ENCODE results near the gene BTNL8.

The BTNL8 gene

GRCh38 chr5:180898621-180899246 is at the start of gene BTNL8:
BTNL8 (plus strand) TSS chr5:180899159; CDS start chr5:180899311, 152 bp downstream.
- DNase-seq (ENCODE audit: low read depth in 1 of 2, low spot score in 1 of 2): no peak

- no peak for DNase-seq (ENCODE audit: low read depth in 1 of 2, low spot score in 1 of 2)
Observed at GRCh38 chr5:180849827-180850226, 49.1 kb upstream of the BTNL8 start.

- DNase-seq (ENCODE audit: low read depth in 1 of 2, low spot score in 1 of 2): no peak
Observed at GRCh38 chr5:180850434-180851078, 48.4 kb upstream of the BTNL8 start.

GRCh38 chr5:180852495-180852894 is 46.5 kb upstream of the BTNL8 start:
- no peak for DNase-seq (ENCODE audit: low read depth in 1 of 2, low spot score in 1 of 2)

- DNase-seq (ENCODE audit: low read depth in 1 of 2, low spot score in 1 of 2): no peak
Observed at GRCh38 chr5:180853121-180853847, 45.7 kb upstream of the BTNL8 start.

GRCh38 chr5:180853848-180854176 is 45.1 kb upstream of the BTNL8 start:
- DNase-seq (ENCODE audit: low read depth in 1 of 2, low spot score in 1 of 2): no peak

GRCh38 chr5:180858586-180858985 is 40.4 kb upstream of the BTNL8 start:
- no peak for DNase-seq (ENCODE audit: low read depth in 1 of 2, low spot score in 1 of 2)

GRCh38 chr5:180860273-180860886 is 38.6 kb upstream of the BTNL8 start:
- peak; percentile 7 to 25 for DNase-seq (ENCODE audit: low read depth in 1 of 2, low spot score in 1 of 2)

- peak; percentile 75 for DNase-seq (ENCODE audit: low read depth in 1 of 2, low spot score in 1 of 2)
Observed at GRCh38 chr5:180860887-180861822, 37.8 kb upstream of the BTNL8 start, which contains the start of gene ZFP62. ZFP62 (minus strand) TSS chr5:180861276; CDS start chr5:180861219, 57 bp downstream.

- no peak for DNase-seq (ENCODE audit: low read depth in 1 of 2, low spot score in 1 of 2)
Observed at GRCh38 chr5:180862645-180863044, 36.3 kb upstream of the BTNL8 start.

- no peak for DNase-seq (ENCODE audit: low read depth in 1 of 2, low spot score in 1 of 2)
Observed at GRCh38 chr5:180865981-180866695, 32.8 kb upstream of the BTNL8 start.

- DNase-seq (ENCODE audit: low read depth in 1 of 2, low spot score in 1 of 2): no peak
Observed at GRCh38 chr5:180866985-180867384, 32.0 kb upstream of the BTNL8 start.

- DNase-seq (ENCODE audit: low read depth in 1 of 2, low spot score in 1 of 2): peak; percentile 26 to 34
Observed at GRCh38 chr5:180868960-180869359, 30.0 kb upstream of the BTNL8 start.

GRCh38 chr5:180869587-180869986 is 29.4 kb upstream of the BTNL8 start:
- no peak for DNase-seq (ENCODE audit: low read depth in 1 of 2, low spot score in 1 of 2)

GRCh38 chr5:180870276-180871068 is 28.5 kb upstream of the BTNL8 start:
- no peak for DNase-seq (ENCODE audit: low read depth in 1 of 2, low spot score in 1 of 2)

GRCh38 chr5:180872419-180872818 is 26.5 kb upstream of the BTNL8 start:
- no peak for DNase-seq (ENCODE audit: low read depth in 1 of 2, low spot score in 1 of 2)

- no peak for DNase-seq (ENCODE audit: low read depth in 1 of 2, low spot score in 1 of 2)
Observed at GRCh38 chr5:180873615-180874520, 25.1 kb upstream of the BTNL8 start.

Data from activated T-helper 1 cell treated with anti-CD3 and anti-CD28 coated beads, Interleukin-2, amount 50 U/mL, for 16 hours (primary cell).